NCI-H82 treated with DMSO at 0.1 percent for 48 hours (cell line): Measurements from ENCODE around the gene VDAC1.
A peak's percentile ranks its signal among the peaks of the same experiment; 100 is the strongest.
"Not testable (repeated sequence)": the region's sequence is repeated elsewhere in the genome, so short reads cannot be mapped to it uniquely, and the experiment has no call there.

Experiments used
- DNase-seq: peaks from one replicate; lab custom pipeline; 2025; ENCODE audit not compliant: unreplicated experiment; lab: John Stamatoyannopoulos, UW

The VDAC1 gene

GRCh38 chr5:133995883-133996563, 8.8 kb downstream of the VDAC1 start:
- no peak for DNase-seq

GRCh38 chr5:133995341-133995740, 9.4 kb downstream of the VDAC1 start:
- no peak for DNase-seq

- DNase-seq = peak; percentile 72
Measured at GRCh38 chr5:133994990-133995333, 9.8 kb downstream of the VDAC1 start.

GRCh38 chr5:133994297-133994989, 10.3 kb downstream of the VDAC1 start:
- no peak for DNase-seq

GRCh38 chr5:133993185-133993936, 11.4 kb downstream of the VDAC1 start:
- DNase-seq = no peak

GRCh38 chr5:133992429-133993155, 12.2 kb downstream of the VDAC1 start:
- DNase-seq = no peak

GRCh38 chr5:133991171-133991910, 13.4 kb downstream of the VDAC1 start:
- no peak for DNase-seq

- DNase-seq = no peak
Measured at GRCh38 chr5:133990396-133990795, 14.4 kb downstream of the VDAC1 start.

- no peak for DNase-seq
Measured at GRCh38 chr5:133985540-133986180, 19.1 kb downstream of the VDAC1 start.

- DNase-seq = no peak
Measured at GRCh38 chr5:133983674-133984073, 21.1 kb downstream of the VDAC1 start.

- DNase-seq = no peak
Measured at GRCh38 chr5:133981714-133982113, 23.1 kb downstream of the VDAC1 start.

GRCh38 chr5:133980652-133981051, 24.1 kb downstream of the VDAC1 start:
- no peak for DNase-seq

- DNase-seq = no peak
Measured at GRCh38 chr5:133978943-133979342, 25.8 kb downstream of the VDAC1 start.

GRCh38 chr5:133977858-133978257, 26.9 kb downstream of the VDAC1 start:
- DNase-seq = no peak

GRCh38 chr5:133977161-133977787, 27.5 kb downstream of the VDAC1 start:
- DNase-seq = no peak

GRCh38 chr5:133975546-133975945, 29.2 kb downstream of the VDAC1 start:
- DNase-seq = not testable (repeated sequence)

GRCh38 chr5:133974142-133974541, 30.6 kb downstream of the VDAC1 start:
- no peak for DNase-seq

- DNase-seq = no peak
Measured at GRCh38 chr5:133970325-133970909, 34.4 kb downstream of the VDAC1 start.

GRCh38 chr5:133969654-133970324, 35.0 kb downstream of the VDAC1 start:
- DNase-seq = no peak
